Liver (tissue), 9 donors: Measurements from ENCODE around the gene NBEA. TPM values are rescaled to one million over a fixed set of nuclear protein-coding genes. Genes with fewer than 3 reads are reported as not detected.

Experiments used
- DNase-seq: peaks from one replicate; pipeline ENCODE4 v3.0.0-alpha.2; 2017; ENCODE audit warnings: low spot score
- H3K27ac ChIP-seq, 2 donors: one replicate each; pipeline ENCODE4 v1.7.0; 2013; ENCODE audit warnings: inconsistent platforms in 2 of 2, low read length in 2 of 2, control low read depth in 1 of 2, low read depth in 1 of 2, mild to moderate bottlenecking in 1 of 2
- H3K27me3 ChIP-seq, 4 donors: one replicate each; pipeline versions ENCODE4 v1.6.1 to v1.7.0; 2013; ENCODE audit warnings: low read length in 3 of 4, inconsistent platforms in 1 of 4, mild to moderate bottlenecking in 1 of 4, moderate library complexity in 1 of 4; ENCODE audit not compliant: control insufficient read depth in 4 of 4, insufficient read depth in 4 of 4
- H3K36me3 ChIP-seq, 4 donors: one replicate each; pipeline versions ENCODE4 v1.6.1 to v1.7.0; 2013; ENCODE audit warnings: low read length in 3 of 4, mild to moderate bottlenecking in 3 of 4, low read depth in 1 of 4, moderate library complexity in 1 of 4; ENCODE audit not compliant: control insufficient read depth in 4 of 4, insufficient read depth in 3 of 4
- H3K4me1 ChIP-seq, 4 donors: one replicate each; pipeline versions ENCODE4 v1.6.1 to v1.7.0; 2013; ENCODE audit warnings: low read length in 3 of 4, mild to moderate bottlenecking in 3 of 4, moderate library complexity in 1 of 4; ENCODE audit not compliant: control insufficient read depth in 4 of 4, insufficient read depth in 4 of 4
- H3K4me3 ChIP-seq, 3 donors: one replicate each; pipeline versions ENCODE4 v1.6.1 to v1.7.0; 2013; ENCODE audit warnings: low read length in 3 of 3, control low read depth in 1 of 3, low read depth in 1 of 3, mild to moderate bottlenecking in 1 of 3
- H3K9ac ChIP-seq, 2 donors: one replicate each; pipeline ENCODE4 v1.7.0; 2013; ENCODE audit warnings: low read length in 2 of 2, mild to moderate bottlenecking in 2 of 2, moderate library complexity in 2 of 2, control low read depth in 1 of 2, low read depth in 1 of 2
- H3K9me3 ChIP-seq, 4 donors: one replicate each; pipeline versions ENCODE4 v1.6.1 to v1.7.0; 2013; ENCODE audit warnings: low read length in 3 of 4; ENCODE audit not compliant: control insufficient read depth in 4 of 4
- ATF3 ChIP-seq: IDR thresholded peaks from 2 replicates; pipeline ENCODE4 v1.6.1; 2016; ENCODE audit warnings: antibody characterized with exemption
- FOXA1 ChIP-seq: IDR thresholded peaks from 2 replicates; pipeline ENCODE4 v1.6.1; 2016; ENCODE audit warnings: antibody characterized with exemption
- HNF4A ChIP-seq, 2 donors: conservative IDR thresholded peaks; 2 replicates each; pipeline ENCODE4 v1.6.1; 2016; ENCODE audit warnings: antibody characterized with exemption in 2 of 2, mild to moderate bottlenecking in 2 of 2
- HNF4G ChIP-seq: IDR thresholded peaks from 2 replicates; pipeline ENCODE4 v1.6.1; 2016; ENCODE audit warnings: antibody characterized with exemption
- JUND ChIP-seq, 2 donors: IDR thresholded peaks; 2 replicates each; pipeline ENCODE4 v1.6.1; 2016; ENCODE audit warnings: antibody characterized with exemption in 2 of 2
- NR2F2 ChIP-seq: IDR thresholded peaks from 2 replicates; pipeline ENCODE4 v1.6.1; 2016; ENCODE audit warnings: antibody characterized with exemption
- RAD21 ChIP-seq, 2 donors: IDR thresholded peaks; 2 replicates each; pipeline ENCODE4 v1.6.1; 2016; ENCODE audit warnings: antibody characterized with exemption in 2 of 2, mild to moderate bottlenecking in 2 of 2
- RXRA ChIP-seq, 2 donors: IDR thresholded peaks; 2 replicates each; pipeline ENCODE4 v1.6.1; 2017 to 2018; ENCODE audit warnings: antibody characterized with exemption in 2 of 2, mild to moderate bottlenecking in 1 of 2
- TAF1 ChIP-seq: conservative IDR thresholded peaks from 2 replicates; pipeline ENCODE4 v1.6.1; 2016; ENCODE audit warnings: antibody characterized with exemption, mild to moderate bottlenecking
- YY1 ChIP-seq: IDR thresholded peaks from 2 replicates; pipeline ENCODE4 v1.6.1; 2016; ENCODE audit warnings: antibody characterized with exemption, mild to moderate bottlenecking
- ZBTB33 ChIP-seq: IDR thresholded peaks from 2 replicates; pipeline ENCODE4 v1.6.1; 2016; ENCODE audit warnings: antibody characterized with exemption
- WGBS: extraction: QIAGEN DNeasy Blood & Tissue Kit; methylation state at CpG from one replicate; pipeline ENCODE4 v1.1.7; 2013; 5-methylcytosine and 5-hydroxymethylcytosine counted together
- polyA plus RNA-seq, 2 donors: library from polyadenylated mRNA; stranded (reverse) in 1 of 2; unstranded in 1 of 2; fragments of 200-250 nt in 1 of 2; fragments of >200 nt in 1 of 2; fragmentation: Nextera tagmentation in 1 of 2; extraction: Ambion mirVana in 1 of 2; gene quantifications; one replicate each; pipeline versions ENCODE4 v1.2.1 to v1.2.3, GENCODE V29; 2013 to 2015
- total RNA-seq, 2 donors: library from RNA; depleted of rRNA; stranded (reverse); fragments of >200 nt; gene quantifications; one replicate each; pipeline ENCODE4 v1.2.3, GENCODE V29; 2014
- donor health status: healthy.
- donor health status: healthy.
- donor health status: healthy.
- donor health status: healthy.
- donor health status: healthy.

The NBEA gene
- total and polyA plus RNA-seq, 4 donors: 0.24 to 3.5 (median 1.4) TPM

- Histone ChIP-seq H3K36me3 (no peaks in the 10 kb centered on the region), H3K27ac (no peak overlapping the region), H3K9ac (no peak overlapping the region), H3K27me3 (no peaks in the 10 kb centered on the region), H3K4me1 (no peaks in the 10 kb centered on the region), H3K4me3 (no peak overlapping the region), H3K9me3 (no peaks in the 10 kb centered on the region)
- 46% methylated on average over 7 of the region's 7 CpGs for WGBS
- DNase-seq: no peak
- TF ChIP-seq YY1 (no peak), JUND (IDR thresholded peaks at IDR 0.05) (no peak)
Observed at GRCh38 chr13:35697186-35697730, 755.2 kb downstream of the NBEA start.

GRCh38 chr13:35698911-35699576, 757.0 kb downstream of the NBEA start:
- Histone ChIP-seq H3K27ac (no peak overlapping the region), H3K9ac (no peak overlapping the region)

GRCh38 chr13:35699825-35700510, 757.9 kb downstream of the NBEA start:
- Histone ChIP-seq H3K36me3 (no peaks in the 10 kb centered on the region), H3K4me3 (no peak overlapping the region), H3K27ac (no peak overlapping the region)

More at GRCh38 chr13:35698911-35699576, 757.0 kb downstream of the NBEA start:
- no peak for DNase-seq
- TF ChIP-seq FOXA1 (no peak), RXRA (IDR thresholded peaks at IDR 0.05) (no peak)
- no peaks in the 10 kb centered on the region for H3K4me1 ChIP-seq
- H3K9me3 ChIP-seq: no peaks in the 10 kb centered on the region
- no peaks in the 10 kb centered on the region for H3K27me3 ChIP-seq
- WGBS: 82% methylated on average over 11 of the region's 11 CpGs
- H3K4me3 ChIP-seq: no peak overlapping the region
- no peaks in the 10 kb centered on the region for H3K36me3 ChIP-seq

GRCh38 chr13:35700671-35701070, 758.6 kb downstream of the NBEA start:
- TF ChIP-seq HNF4A (conservative IDR thresholded peaks at IDR 0.05) (no peak), ATF3 (no peak), RAD21 (IDR thresholded peaks at IDR 0.05) (no peak), HNF4G (no peak), TAF1 (no peak)
- no peaks in the 10 kb centered on the region for H3K36me3 ChIP-seq
- H3K27me3 ChIP-seq: no peaks in the 10 kb centered on the region
- no peak overlapping the region for H3K9ac ChIP-seq
- no peaks in the 10 kb centered on the region for H3K9me3 ChIP-seq
- 80% methylated on average over 5 of the region's 5 CpGs for WGBS
- H3K4me1 ChIP-seq: no peaks in the 10 kb centered on the region
- DNase-seq: no peak
- no peak overlapping the region for H3K4me3 ChIP-seq
- H3K27ac ChIP-seq: no peak overlapping the region

More at GRCh38 chr13:35699825-35700510, 757.9 kb downstream of the NBEA start:
- no peak for TF ChIP-seq FOXA1
- TF ChIP-seq NR2F2: no peak
- TF ChIP-seq ZBTB33: no peak
- 59% methylated on average over 13 of the region's 13 CpGs for WGBS
- Histone ChIP-seq H3K27me3 (no peaks in the 10 kb centered on the region), H3K4me1 (no peaks in the 10 kb centered on the region), H3K9ac (no peak overlapping the region), H3K9me3 (no peaks in the 10 kb centered on the region)
- DNase-seq: no peak
